HG03103 (cell line): ENCODE data around the gene COMMD8.
"Not testable (repeated sequence)": the region's sequence is repeated elsewhere in the genome, so short reads cannot be mapped to it uniquely, and the experiment has no call there.

ENCODE experiments used
- ATAC-seq: cut with Tn5 transposase; IDR thresholded peaks from one replicate; pipeline ENCODE4 v1.9.1; 2021; ENCODE audit warnings: low read depth; ENCODE audit not compliant: unreplicated experiment

COMMD8 gene

DNA sequence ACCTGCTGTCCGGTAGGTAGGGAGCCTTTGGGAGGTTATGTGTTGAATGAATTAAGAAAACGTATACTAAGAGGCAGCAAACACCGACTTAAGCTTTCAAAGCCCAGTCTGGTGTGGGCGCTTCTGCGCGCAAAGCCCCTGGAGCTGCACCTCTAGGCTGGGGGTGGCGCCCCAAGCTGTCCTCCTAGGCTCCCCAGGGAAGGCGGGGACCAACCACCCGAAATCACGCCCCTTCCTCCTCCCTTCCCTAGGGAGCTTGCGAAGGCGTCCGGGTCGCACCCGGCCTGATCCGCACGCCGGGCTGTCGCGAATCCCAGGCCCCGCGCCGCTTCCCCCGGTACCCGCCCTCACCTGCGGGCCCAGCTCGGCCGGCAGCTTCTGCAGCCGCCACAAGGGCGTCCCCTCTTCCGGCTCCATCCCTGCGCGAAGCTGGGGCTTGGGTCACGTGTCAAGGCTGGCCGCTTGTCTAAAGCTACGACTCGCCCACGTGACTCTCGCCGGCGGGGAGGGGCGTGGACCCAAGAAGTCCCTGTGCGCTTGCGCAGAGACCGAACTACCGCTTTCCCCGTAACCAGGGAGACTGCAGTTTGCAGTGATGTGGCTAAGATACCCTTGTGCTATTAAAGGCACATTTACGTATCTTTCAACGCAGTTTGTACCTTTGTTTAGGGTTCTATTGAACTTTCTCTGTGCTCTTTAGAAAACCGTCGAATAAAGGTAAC lies at the start of gene COMMD8:
Gene COMMD8, minus strand, starts transcription at position 468 of the 722 bp plus-strand sequence. Its CDS starts 51 bp downstream, at position 417.
- ATAC-seq = peak; percentile 80

DNA sequence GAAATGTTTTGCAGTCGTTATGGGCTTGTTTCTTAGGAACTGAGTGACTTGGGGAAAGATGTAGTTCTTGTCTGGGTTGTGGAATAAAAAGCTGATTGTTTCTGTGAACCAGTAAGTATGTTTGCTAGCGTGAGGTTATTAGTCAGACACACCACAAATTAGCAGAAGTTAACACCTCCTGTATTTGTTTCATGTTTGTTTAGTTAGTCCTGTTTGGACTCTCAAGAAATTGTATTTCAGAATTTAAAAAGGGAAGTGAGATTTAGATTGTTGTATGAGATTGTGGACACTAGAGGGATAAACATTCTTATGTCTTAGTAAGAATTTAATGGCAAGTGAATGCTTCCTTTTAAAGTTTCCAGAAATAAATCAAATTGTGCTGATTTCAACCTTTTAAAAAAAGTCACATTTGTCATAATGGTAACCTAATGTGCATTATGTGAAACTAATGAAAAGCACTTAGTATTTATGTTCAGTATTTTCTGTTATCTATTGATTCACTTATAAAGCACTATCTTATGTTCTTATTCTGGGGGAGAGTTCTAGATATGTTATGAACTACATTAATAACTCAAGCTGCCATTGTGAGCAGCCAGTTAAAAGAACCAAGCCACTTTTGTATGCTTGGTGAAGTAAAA lies 47.1 kb upstream of the COMMD8 start:
- ATAC-seq = peak; percentile 97

DNA sequence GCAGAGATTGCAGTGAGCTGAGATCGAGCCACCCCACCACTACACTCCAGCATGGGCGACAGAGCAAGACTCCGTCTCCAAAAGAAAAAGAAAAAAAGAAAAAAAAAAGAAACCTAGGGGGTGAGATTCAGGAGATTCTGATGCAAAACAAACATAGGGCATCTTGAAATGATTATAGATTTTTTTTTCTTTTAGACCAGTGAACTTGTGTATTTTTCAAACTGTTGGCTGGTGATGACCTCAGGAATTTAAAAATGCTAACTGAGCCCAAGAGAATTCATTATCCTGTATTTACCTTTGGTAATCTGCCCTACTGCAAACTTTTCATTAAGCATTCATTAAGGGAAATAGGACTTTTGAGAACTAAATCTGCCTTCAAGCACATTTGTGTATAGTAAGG lies 42.2 kb upstream of the COMMD8 start:
- ATAC-seq = no peak

DNA sequence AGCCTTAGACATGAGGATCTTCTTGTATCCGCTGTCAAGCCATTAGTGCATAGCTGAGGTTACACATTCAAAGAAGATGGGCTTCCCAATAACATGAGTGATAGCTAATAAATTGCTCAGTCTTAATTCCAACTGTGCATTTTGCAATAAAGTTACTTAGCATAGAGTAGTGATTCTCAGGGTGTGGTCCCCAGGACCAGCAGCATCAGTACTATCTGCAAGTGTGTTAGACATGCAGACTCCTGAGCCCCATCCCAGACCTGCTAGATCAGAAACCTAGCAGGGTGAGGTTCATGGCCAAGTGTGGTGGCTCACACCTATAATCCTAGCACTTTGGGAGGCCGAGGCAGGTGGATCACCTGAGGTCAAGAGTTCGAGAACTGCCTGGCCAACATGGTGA lies 41.6 kb upstream of the COMMD8 start:
- ATAC-seq = no peak

DNA sequence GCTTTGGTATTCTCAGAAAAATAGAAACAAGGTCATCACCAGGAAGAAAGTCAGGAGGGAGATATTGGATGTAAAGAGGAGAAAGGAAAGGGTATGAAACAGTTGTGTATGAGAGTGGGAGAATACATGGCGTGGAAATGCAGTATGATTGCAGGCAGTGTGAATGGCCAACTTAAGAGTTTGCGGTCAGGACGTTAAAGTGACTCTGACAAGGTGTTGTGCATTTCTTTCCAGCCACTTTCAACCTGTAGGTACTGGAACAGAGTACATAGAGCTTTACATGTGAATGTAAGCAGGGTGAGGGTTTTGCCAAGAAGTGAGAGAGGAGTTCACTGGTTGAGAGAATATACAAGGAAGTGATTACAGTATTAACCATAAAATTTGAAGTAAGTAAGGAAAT lies 37.3 kb upstream of the COMMD8 start:
- ATAC-seq = no peak

DNA sequence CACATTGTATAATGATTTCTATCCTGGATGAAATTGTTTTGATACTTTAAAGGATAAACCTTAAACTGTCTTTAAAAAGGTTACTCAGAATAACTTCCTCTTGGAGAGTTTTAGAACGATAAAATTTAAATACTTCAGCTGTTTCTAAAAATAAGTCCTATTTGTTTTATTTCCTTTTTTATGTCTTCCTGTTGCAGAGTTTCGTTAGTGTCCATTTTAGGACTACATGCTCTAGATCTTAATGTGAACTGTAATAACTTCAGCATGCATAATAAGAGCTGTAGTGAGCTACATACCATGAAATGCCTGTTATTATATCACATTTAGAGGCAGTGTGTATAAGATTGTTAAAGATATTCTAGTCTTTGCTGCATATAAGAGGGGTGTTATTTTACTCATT lies 36.2 kb upstream of the COMMD8 start:
- no peak for ATAC-seq

DNA sequence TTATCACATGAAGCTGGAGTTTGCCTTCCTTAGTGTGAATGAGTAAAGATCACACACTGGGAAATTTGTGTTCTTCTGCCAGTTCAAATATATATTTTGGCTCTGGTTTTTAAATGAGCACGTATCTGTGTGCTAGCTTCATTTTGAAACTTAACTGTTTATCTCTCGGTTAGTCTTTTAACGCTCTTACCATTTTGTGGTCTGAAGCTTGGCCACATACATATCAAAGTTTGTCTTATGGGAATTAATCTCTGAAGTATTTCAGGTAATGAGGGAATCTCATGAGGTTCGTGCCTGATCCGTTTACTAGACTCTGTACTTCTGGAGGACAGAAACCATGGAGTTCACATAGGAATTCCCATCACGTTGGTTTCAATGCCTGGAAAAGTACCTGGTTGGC lies 35.4 kb upstream of the COMMD8 start:
- no peak for ATAC-seq

DNA sequence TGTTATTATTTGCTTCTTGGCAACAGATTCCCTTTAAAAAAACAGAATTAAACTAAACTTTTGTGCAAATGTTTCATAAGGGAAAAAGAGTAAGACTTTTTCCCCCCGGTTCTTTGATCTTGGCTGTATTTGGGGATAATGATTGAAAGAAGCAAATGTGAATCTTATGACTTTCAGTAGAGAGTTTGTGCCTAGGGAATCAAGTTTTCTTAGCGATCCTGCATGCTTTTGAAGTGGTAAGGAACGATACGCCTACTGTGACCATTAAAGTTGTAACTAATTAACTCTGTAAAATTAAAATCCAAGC lies 30.6 kb upstream of the COMMD8 start:
- ATAC-seq = no peak

DNA sequence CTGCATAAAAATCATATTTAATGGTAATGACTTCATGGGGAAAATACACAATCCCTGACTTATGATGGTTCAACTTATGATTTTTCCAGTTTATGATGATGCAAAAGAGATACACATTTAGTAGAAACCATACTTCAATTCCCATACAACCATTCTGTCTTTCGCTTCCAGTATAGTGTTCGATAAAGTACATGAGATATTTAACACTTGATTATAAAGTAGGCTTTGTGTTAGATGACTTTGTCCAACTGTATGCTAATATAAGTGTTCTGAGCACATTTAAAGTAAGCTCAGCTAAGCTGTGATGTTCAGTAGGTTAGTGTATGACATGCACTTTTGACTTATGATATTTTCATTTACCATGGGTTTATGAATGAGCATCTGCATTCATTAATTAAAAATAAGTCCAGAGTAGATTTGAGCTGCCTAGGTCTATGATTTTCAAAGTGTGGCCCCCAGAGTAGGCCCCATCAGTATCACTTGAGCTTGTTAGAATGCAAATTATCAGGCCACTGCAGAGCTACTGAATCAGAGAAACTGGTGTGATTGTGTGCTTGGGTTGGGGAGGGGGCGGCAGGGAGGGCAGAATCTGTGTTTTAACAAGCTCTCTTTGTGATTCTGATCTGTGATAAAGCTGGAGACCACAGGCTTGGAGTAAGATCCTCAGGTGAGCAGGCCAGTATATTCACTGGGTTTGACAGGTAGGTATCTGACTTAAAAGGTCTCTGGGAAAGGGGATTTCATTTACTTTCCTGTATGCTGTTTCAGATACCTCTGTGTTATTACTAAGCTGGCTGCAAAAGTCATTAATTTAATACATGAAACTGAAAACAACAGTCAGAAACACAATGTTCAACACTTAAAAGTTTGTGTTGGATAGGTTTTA lies 30.0 kb upstream of the COMMD8 start:
- peak; percentile 48 for ATAC-seq

DNA sequence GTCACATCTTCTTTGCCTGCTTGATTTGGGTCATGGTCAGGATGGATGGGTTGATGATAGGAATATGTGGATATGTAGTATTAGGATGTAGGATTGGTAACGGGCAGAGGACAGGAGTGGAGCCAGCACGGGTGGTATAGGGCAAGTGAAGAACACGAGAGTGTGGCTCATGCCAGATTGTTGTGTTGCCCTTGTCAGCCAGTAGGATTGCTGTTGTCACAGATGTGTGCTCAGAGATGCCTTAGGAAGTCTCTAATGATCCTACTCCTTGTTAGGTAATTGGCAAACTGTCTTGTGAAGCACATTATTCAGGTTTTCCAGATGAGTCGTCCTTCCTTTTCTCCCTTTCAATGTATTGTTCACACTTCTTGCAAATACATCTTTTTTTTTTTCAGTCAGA lies 27.0 kb upstream of the COMMD8 start:
- ATAC-seq = peak; percentile 55

DNA sequence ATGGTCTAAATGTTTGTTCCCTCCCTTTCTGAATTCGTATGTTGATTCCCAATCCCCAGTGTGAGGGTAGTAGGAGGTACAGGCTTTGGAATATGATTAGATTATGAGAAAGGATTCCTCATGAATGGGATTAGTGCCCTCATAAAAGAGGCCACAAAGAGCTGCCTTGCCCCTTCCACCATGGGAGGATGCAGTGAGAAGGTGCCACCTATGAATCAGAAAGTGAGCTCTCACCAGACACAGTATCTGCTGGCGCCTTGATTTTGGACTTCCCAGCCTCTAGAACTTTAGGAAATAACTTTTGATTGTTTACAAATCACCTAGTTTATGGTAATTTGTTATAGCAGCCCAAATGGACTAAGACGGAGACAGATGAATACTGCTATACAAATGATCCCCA lies 25.2 kb upstream of the COMMD8 start:
- ATAC-seq = no peak

DNA sequence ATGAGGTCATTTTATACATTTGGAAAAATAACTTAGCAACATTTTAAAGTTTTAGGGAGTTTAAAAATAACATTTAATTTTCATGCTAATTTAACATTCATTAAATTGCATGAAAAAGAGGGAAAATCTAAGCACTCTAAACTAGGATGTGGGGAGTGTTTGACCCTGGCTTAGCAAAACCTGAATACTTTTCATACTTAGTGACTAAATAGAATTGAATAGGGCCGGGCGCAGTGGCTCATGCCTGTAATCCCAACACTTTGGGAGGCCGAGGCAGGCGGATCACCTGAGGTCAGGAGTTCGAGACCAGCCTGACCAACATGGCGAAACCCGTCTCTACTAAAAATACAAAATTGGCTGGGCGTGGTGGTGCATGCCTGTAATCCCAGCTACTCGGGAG lies 23.2 kb upstream of the COMMD8 start:
- not testable (repeated sequence) for ATAC-seq

DNA sequence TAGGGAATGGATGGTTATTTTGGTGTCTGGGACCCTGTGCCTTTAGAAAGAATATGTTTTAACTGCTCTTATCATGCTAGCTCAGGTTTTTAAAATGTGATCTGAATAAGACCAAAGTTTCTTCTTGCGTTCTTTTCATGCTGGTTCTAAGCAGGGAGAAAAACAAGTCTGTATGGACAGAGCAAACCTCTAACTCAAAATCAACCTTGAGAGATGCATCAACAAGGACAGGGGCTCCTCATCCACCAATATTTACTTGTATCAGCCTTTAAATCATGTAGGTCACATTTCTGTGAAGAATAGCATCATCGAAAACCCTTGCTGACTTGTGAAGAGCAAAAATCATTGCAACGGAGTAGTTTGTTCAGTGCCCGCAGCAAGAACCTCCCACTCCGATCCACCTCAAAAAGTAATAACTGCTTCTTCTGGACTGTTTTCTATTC lies 22.8 kb upstream of the COMMD8 start:
- ATAC-seq = no peak

DNA sequence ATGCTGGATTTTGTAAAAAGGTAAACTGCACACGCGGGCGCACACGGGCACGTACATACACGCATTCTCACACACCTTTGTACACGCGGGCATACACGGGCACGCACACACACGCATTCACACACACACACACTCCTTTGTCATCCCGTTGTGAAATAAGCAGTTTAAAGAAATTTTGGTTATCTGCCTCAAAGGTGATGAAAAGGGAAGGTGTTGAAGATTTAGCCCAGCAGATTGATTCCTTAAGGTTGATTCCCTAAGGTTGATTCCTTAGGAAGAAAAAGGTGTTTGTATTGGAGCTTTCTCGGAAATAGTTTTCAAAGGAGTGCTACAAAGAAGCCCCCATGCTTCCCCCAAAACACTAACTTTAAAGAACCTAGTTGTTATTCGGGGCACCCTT lies 22.3 kb upstream of the COMMD8 start:
- ATAC-seq = no peak

DNA sequence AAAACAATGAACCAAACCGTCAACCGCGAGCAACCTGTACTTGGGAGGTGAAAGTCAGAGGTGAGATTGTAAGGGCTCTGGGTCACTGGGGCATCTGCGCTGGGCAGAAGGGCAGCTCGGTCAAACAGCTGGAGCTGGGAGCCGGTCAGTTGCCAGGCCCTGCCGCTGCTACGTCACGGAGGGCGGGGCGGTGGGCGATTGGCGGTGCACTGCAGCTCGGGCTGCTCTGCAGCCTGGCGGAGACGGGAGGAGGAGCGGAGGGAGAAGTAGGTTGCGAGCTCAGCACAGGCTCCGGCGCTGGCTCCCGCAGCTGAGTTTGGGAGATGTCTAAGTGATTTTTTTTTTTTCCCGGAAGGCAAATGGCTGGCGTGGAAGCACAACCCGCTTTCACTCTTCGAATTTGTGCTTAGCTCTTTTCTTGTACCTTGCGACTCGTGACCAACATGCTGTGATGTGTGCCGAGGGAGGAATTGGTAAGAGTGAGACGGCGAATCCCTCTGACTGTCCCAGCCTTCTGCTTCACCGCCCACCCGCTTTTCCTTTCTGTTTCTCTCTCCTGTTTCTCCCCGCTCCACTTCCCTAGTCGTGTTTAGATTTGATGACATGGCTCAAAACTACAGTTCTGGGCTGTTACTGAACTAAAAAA lies 21.7 kb upstream of the COMMD8 start, which contains the start of gene ATP10D:
Gene ATP10D, plus strand, starts transcription at position 229 of the 646 bp plus-strand sequence. CDS start 27,266 bp downstream, outside the sequence.
- peak; percentile 94 for ATAC-seq

DNA sequence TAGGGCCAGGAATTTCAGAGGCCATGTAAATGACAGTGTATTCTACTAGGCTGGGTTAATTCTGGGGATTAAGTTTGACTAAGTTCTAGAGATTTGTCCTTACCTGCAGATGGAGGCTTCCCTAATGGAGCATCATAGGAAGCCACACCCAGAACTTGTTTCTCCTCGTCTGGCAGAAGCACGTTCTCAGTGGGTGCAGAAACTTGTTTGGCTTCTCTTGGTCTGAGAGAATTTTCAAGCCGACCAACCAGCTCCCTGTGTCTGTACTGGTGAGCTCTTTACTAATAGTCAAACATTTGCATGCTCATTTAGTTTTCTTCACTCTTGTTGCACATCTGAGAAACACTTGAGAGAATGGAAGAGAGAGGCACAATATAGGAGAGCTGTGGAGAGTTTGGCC lies 20.7 kb upstream of the COMMD8 start:
- peak; percentile 26 for ATAC-seq

DNA sequence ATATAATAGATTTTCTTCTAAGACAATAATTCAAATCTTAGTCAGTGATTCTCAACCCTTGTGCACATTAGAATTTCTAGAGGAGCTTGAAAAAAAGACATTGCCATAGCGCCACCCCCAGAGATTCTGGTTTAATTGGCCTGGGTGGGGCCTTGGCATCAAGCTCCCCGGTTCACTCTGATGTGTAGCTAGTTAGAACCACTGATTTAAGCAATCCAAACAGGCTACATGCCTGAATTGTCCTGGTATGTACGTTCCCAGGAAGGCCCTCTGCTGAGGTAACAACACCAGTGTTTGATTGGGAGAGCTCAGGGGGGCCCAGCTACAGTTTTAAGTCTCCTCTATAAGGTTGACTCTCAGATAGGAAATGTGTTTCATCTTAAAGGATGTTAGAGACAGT lies 20.2 kb upstream of the COMMD8 start:
- ATAC-seq = peak; percentile 8

DNA sequence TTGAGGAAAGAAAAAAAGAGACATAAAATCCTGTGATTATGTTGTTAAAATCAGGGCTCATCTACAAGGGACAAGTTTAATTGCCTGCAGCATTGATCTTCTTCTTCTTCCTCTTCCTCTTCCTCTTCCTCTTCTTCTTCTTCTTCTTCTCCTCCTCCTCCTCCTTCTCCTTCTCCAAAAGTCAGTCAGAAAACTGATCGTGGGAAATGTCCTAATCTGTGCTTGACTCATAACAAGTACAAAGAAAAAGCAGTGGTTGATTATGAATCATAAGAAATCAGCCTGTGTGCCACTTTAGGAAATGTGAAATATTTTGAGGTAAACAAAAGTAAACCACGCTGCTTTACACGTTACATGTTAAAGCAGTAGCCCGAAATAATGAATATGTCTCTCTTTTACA lies 18.8 kb upstream of the COMMD8 start:
- ATAC-seq = no peak

DNA sequence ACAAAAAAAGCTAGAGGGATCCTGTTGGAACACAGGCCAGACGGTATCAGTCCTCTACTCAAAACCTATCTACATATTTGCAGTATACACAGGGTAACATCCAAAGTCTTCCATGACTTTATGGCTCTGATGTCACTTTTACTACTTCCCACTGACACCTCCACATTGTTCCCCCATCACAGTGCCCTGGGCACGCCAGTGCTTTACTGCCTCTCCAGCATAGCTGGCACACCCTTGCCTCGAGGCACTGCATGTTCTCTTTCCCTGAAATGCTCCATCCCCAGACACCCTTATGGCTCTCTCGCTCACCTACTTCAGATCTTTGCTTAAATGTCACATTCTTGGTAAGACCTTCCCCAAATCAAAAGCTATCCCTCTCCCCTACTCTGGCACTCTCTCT lies 15.3 kb upstream of the COMMD8 start:
- no peak for ATAC-seq

DNA sequence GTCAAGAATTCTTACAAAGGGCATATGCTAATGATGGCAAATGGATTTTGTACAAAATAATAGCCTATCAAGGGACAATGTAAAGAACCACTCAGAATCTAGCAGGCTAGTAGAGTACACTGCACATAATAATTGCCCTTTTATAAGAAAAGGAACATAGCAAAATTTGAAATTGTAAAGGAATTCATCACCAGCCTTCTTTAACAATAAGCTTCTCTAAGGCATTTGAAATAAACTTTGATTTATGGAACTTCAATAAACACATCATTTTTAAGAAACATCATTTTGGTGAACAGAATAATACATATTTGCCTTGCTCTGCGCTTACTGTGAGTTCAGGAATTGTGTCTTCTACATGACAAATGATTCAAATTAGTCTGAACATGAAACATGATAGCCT lies 11.9 kb upstream of the COMMD8 start:
- no peak for ATAC-seq

DNA sequence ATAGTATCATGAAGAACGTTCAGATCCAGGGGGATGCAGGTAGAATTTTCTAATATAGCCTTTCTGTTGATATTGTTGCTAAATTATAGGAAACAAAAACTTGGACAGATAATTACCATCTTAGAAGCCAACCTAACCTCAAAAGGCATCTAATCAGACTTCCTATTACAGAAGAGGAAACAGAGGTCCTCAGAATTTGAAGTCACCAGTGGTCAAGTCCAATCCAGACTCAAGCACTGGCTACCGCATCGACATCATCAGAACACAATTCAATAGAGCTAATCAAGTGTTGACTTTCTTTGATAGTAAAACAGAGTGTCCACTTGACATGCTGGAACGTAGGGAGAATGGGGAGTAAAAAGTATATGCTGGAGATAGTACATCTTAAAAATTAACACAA lies 11.3 kb upstream of the COMMD8 start:
- no peak for ATAC-seq
